K562 (cell line): ENCODE data around the gene TMEM209. TPM values are rescaled to one million over a fixed set of nuclear protein-coding genes. Genes with fewer than 3 reads are reported as not detected.

Source experiments
- AFF4 ChIP-seq: sonication (generic); formaldehyde crosslinking; IDR thresholded peaks from 2 replicates; pipeline ENCODE4 v1.8.0; 2023; ENCODE audit warnings: mild to moderate bottlenecking, missing genetic modification reagents
- BCOR ChIP-seq: fragments of 450-650 bp; IDR thresholded peaks from 2 replicates; pipeline ENCODE4 v1.6.1; 2016
- ETS2 ChIP-seq: IDR thresholded peaks from 2 replicates; pipeline ENCODE4 v1.6.1; 2016; ENCODE audit warnings: borderline replicate concordance, missing genetic modification characterization, mild to moderate bottlenecking, moderate library complexity, missing compliant biosample characterization; ENCODE audit not compliant: poor library complexity, severe bottlenecking
- HBP1 ChIP-seq: fragments of 450-650 bp; formaldehyde crosslinking; IDR thresholded peaks from 2 replicates; pipeline ENCODE4 v1.4.0; 2022; ENCODE audit warnings: missing genetic modification characterization
- HDAC1 ChIP-seq, 2 experiments: fragments of 450-650 bp; IDR thresholded peaks; 2 replicates each; pipeline ENCODE4 v1.6.1; 2016 to 2017; ENCODE audit warnings: inconsistent platforms in 1 of 2, mild to moderate bottlenecking in 1 of 2, moderate library complexity in 1 of 2
- HDGF ChIP-seq: fragments of 450-650 bp; IDR thresholded peaks from 2 replicates; pipeline ENCODE4 v1.6.1; 2016
- HEY1 ChIP-seq: fragments of 250-450 bp; sonication (Bioruptor Pico); IDR thresholded peaks from 2 replicates; pipeline ENCODE4 v1.5.0; 2020; ENCODE audit warnings: mild to moderate bottlenecking, moderate library complexity, borderline replicate concordance
- HINFP ChIP-seq: fragments of 450-650 bp; conservative IDR thresholded peaks from 2 replicates; pipeline ENCODE4 v1.6.1; 2016; ENCODE audit warnings: missing genetic modification characterization, low read depth, mild to moderate bottlenecking, control low read depth, missing compliant biosample characterization
- LEF1 ChIP-seq: fragments of 450-650 bp; IDR thresholded peaks from 2 replicates; pipeline ENCODE4 v1.6.1; 2016; ENCODE audit warnings: mild to moderate bottlenecking
- NFYB ChIP-seq: IDR thresholded peaks from 2 replicates; pipeline ENCODE4 v1.6.1; 2011; ENCODE audit warnings: mild to moderate bottlenecking, moderate library complexity; ENCODE audit not compliant: insufficient read length; ENCODE audit errors: extremely low read depth
- PCBP1 ChIP-seq: fragments of 200-400 bp; formaldehyde crosslinking; IDR thresholded peaks from 2 replicates; pipeline ENCODE4 v1.6.1; 2018; ENCODE audit warnings: mild to moderate bottlenecking, low read depth, low read length; ENCODE audit not compliant: poor library complexity, severe bottlenecking
- RFX5 ChIP-seq: IDR thresholded peaks from 2 replicates; pipeline ENCODE4 v1.6.1; 2011; ENCODE audit warnings: low read depth, mild to moderate bottlenecking, improper control_type of control experiment, low read length
- SETDB1 ChIP-seq: IDR thresholded peaks from one replicate; pipeline ENCODE4 v1.6.1; 2012; ENCODE audit warnings: low read length, control low read depth, inconsistent platforms
- SMAD1 ChIP-seq: fragments of 150-350 bp; IDR thresholded peaks from 2 replicates; pipeline ENCODE4 v1.6.1; 2014; ENCODE audit warnings: low read length, low read depth; ENCODE audit not compliant: partially characterized antibody
- SMARCA4 ChIP-seq: fragments of 450-650 bp; IDR thresholded peaks from 2 replicates; pipeline ENCODE4 v1.6.1; 2016
- TEAD4 ChIP-seq, 2 experiments: sonication (generic) in 1 of 2; formaldehyde crosslinking in 1 of 2; IDR thresholded peaks; 2 replicates each; pipeline versions ENCODE4 v1.6.1 to v1.8.0; 2012 to 2022; ENCODE audit warnings: borderline replicate concordance in 1 of 2, inconsistent platforms in 1 of 2, low read length in 1 of 2, mild to moderate bottlenecking in 1 of 2, missing genetic modification reagents in 1 of 2
- TFAP4 ChIP-seq: sonication (generic); formaldehyde crosslinking; IDR thresholded peaks from 2 replicates; pipeline ENCODE4 v1.8.0; 2022; ENCODE audit warnings: missing genetic modification reagents, mild to moderate bottlenecking, moderate library complexity, borderline replicate concordance
- WHSC1 ChIP-seq: IDR thresholded peaks from one replicate; pipeline ENCODE4 v1.6.1; 2012; ENCODE audit warnings: low read length, control low read depth, inconsistent platforms
- ZNF12 ChIP-seq: sonication (generic); formaldehyde crosslinking; IDR thresholded peaks from 2 replicates; pipeline ENCODE4 v1.4.0; 2020; ENCODE audit warnings: mild to moderate bottlenecking, missing genetic modification reagents
- ZNF282 ChIP-seq: sonication (generic); formaldehyde crosslinking; IDR thresholded peaks from 2 replicates; pipeline ENCODE4 v1.8.1; 2023; ENCODE audit warnings: missing genetic modification reagents
- ZZZ3 ChIP-seq: fragments of 450-650 bp; IDR thresholded peaks from 2 replicates; pipeline ENCODE4 v1.6.1; 2016; ENCODE audit warnings: antibody characterized with exemption, mild to moderate bottlenecking, moderate library complexity
- polyA plus RNA-seq, 8 experiments: library from polyadenylated mRNA; depleted of rRNA in 4 of 8; stranded (reverse) in 5 of 8; unstranded in 3 of 8; fragments of >200 nt; fragmentation: Nextera tagmentation in 2 of 8; fragmentation: Illumina TruSeq in 1 of 8; extraction: Ambion mirVana in 2 of 8; extraction: Trizol in 1 of 8; gene quantifications; 2 replicates each; pipeline versions ENCODE4 v1.2.1 to v1.2.3, GENCODE V29; 2011 to 2014; ENCODE audit warnings: inconsistent platforms in 1 of 8, missing spikeins in 1 of 8
- total RNA-seq, 7 experiments: library from RNA; depleted of rRNA in 6 of 7; stranded (reverse); fragments of >200 nt in 6 of 7; fragmentation: Illumina TruSeq in 2 of 7; extraction: Trizol in 2 of 7; gene quantifications; 2 replicates each; pipeline versions ENCODE4 v1.2.1 to v1.2.3, GENCODE V29; 2011 to 2021; ENCODE audit warnings: low replicate concordance in 1 of 7

Gene TMEM209
- total and polyA plus RNA-seq, 9 of the 15 experiments (the other 6 are each of a cell fraction or from before 2014, with no cell fraction given): 36.8 to 116 (median 76.6) TPM

- TF ChIP-seq HBP1 (no peak), WHSC1 (no peak), LEF1 (no peak), NFYB (no peak), HEY1 (no peak), RFX5 (no peak), TFAP4 (peak; percentile 90), ZZZ3 (no peak), AFF4 (CRISPR knock-in tag) (0 out of 2 replicates have a peak, but pooled peaks have one; percentile 32), SMARCA4 (peak; percentile 92), ZNF282 (CRISPR knock-in tag) (no peak), HINFP (tag) (no peak), TEAD4 (IDR thresholded peaks at IDR 0.05; ENCODE audit: low read length) (peak; percentile 91), TEAD4 (CRISPR knock-in tag; IDR thresholded peaks at IDR 0.05; ENCODE audit: borderline replicate concordance) (no peak), ZNF12 (no peak), HDGF (no peak), PCBP1 (no peak), HDAC1 (IDR thresholded peaks at IDR 0.05) (no peak), ETS2 (tag) (no peak), BCOR (0 out of 2 replicates have a peak, but pooled peaks have one; percentile 35), SETDB1 (no peak), SMAD1 (no peak)
These were observed 37.2 kb upstream of the TMEM209 start (continued) for GRCh38 chr7:130242198-130243014.
